WI38 (cell line): ENCODE data around the gene YIPF1.

ENCODE experiments used
- H3K4me3 ChIP-seq: 2 replicates; pipeline ENCODE4 v1.5.1; 2011; ENCODE audit warnings: low read depth, mild to moderate bottlenecking, control low read depth, low read length
- CTCF ChIP-seq: IDR thresholded peaks from 2 replicates; pipeline ENCODE4 v1.5.1; 2012; ENCODE audit warnings: low read depth, mild to moderate bottlenecking, control low read depth, low read length

The YIPF1 gene

DNA sequence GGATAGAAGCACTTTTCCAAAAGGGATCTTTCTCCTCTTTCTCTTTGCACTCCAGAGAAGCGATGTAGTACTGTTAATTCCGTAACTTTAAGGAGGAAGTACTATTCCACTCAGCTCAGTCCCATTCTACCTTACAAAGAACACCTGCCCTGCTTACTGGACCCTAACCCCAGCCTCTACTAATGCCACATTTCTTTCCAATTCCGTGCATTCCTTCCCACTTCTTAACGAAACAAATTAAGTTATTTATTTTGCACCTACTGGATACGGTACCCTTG, 52.0 kb downstream of the YIPF1 start:
- TF ChIP-seq CTCF, result no peak
- H3K4me3 ChIP-seq, result peak overlapping the region; percentile 93

DNA sequence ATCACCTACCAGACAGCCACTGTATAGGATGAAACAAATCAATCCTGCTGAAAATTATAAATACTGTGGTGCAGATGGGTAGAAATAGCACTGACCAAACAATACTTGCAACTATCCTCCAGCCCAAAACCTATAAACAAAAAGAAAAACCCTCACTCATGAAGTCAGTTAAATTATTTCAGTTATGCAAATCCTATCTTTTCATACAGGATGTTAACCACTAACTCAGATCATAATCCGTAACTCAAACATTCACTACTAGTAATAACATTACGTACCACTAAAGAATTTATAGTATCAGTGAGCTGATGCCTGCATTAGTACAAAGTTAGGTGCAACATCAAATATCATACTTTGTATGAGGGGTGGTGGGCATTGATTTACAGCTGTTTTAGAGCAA, 54.1 kb downstream of the YIPF1 start:
- no peak for TF ChIP-seq CTCF

DNA sequence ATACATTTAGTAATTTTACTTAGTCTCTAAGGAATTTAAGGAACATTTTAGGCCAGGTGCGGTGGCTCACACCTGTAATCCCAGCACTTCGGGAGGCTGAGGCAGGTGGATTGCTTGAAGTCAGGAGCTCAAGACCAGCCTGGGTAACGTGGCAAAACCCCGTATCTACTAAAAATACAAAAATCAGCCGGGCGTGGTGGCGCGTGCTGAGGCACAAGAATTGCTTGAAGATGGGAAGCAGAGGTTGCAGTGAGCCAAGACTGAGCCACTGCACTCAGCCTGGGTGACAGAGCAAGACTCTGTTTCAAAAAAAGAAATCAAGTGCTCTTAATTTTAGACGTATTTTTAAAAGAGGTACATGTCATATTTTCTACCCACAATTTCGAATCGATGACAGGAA, 54.8 kb downstream of the YIPF1 start:
- H3K4me3 ChIP-seq, result no peak overlapping the region
- TF ChIP-seq CTCF, result no peak

More for the DNA sequence above, 54.1 kb downstream of the YIPF1 start:
- no peak overlapping the region for H3K4me3 ChIP-seq

GRCh38 chr1:53833393-53833792, 56.2 kb downstream of the YIPF1 start:
- no peak for TF ChIP-seq CTCF
- H3K4me3 ChIP-seq, result no peak overlapping the region

- TF ChIP-seq CTCF, result peak; percentile 21; the same call in 1 of the 2 replicates
- H3K4me3 ChIP-seq, result no peak overlapping the region
These were observed 63.2 kb downstream of the YIPF1 start for GRCh38 chr1:53826367-53826766.

- no peak for TF ChIP-seq CTCF
- H3K4me3 ChIP-seq, result no peak overlapping the region
These were observed 64.3 kb downstream of the YIPF1 start for GRCh38 chr1:53825306-53825705.

- TF ChIP-seq CTCF, result no peak
- no peak overlapping the region for H3K4me3 ChIP-seq
These were observed 66.7 kb downstream of the YIPF1 start for GRCh38 chr1:53822931-53823330.
